Vagina (tissue), 2 donors: ENCODE results near the gene CHCHD6.

ENCODE experiments used
- CTCF ChIP-seq, 3 experiments: fragments of 450-650 bp in 2 of 3; fragments of 200-600 bp in 1 of 3; sonication (generic) in 1 of 3; IDR thresholded peaks; one replicate each; pipeline ENCODE4 v1.5.1; 2017 to 2019; ENCODE audit warnings: antibody characterized with exemption in 3 of 3, mild to moderate bottlenecking in 2 of 3, moderate library complexity in 2 of 3
- POLR2A ChIP-seq, 2 donors: fragments of 450-650 bp; IDR thresholded peaks; one replicate each; pipeline ENCODE4 v1.6.1; 2017; ENCODE audit warnings: antibody characterized with exemption in 2 of 2, mild to moderate bottlenecking in 2 of 2, moderate library complexity in 2 of 2

DNA sequence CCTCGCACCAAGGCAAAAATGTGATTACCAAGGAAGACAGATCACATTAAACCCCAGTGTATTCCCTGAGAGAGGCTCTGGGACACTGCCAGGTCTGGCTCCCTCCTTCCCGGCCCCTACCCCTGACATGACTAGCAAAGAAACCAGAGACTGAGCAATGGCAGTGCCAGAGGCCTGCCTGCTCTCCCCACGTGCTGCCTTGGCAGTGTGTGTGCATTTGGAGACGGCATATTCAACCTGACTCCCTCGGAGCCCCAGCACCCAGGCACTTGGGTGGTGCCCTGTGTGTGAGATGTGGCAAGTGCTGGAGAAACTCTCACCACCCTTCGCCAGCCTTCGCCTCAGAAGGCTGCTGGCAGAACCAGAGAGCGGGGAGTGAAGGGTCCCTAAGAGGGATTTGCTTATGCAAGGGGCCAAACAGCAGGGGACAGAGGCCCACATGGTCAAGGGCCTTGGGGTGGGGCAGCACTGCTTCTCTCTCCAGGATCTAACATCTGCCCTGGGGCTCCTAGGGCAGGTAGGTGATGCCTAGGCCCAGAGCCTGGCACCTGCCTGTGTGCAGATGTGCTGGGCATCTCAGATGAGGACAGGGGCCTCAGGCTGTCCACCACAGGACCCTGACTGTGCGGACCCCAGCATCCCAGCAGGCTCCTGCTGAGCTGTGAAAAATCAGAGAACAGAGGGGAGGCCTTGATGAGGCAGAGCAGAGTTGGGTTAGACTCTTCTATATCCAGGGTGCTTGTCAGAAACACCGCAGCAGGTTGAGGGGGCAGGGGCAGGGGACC lies 255.3 kb downstream of the CHCHD6 start:
- TF ChIP-seq POLR2A (IDR thresholded peaks at IDR 0.05) (no peak), CTCF (IDR thresholded peaks at IDR 0.05) (no peak)
